HG02840 (cell line): Measurements from ENCODE around the gene PAX1.

ENCODE experiments used
- ATAC-seq: cut with Tn5 transposase; IDR thresholded peaks from one replicate; pipeline ENCODE4 v1.9.1; 2021; ENCODE audit warnings: mild to moderate bottlenecking, moderate library complexity, moderate number of reproducible peaks; ENCODE audit not compliant: unreplicated experiment, low FRiP score

PAX1 gene

DNA sequence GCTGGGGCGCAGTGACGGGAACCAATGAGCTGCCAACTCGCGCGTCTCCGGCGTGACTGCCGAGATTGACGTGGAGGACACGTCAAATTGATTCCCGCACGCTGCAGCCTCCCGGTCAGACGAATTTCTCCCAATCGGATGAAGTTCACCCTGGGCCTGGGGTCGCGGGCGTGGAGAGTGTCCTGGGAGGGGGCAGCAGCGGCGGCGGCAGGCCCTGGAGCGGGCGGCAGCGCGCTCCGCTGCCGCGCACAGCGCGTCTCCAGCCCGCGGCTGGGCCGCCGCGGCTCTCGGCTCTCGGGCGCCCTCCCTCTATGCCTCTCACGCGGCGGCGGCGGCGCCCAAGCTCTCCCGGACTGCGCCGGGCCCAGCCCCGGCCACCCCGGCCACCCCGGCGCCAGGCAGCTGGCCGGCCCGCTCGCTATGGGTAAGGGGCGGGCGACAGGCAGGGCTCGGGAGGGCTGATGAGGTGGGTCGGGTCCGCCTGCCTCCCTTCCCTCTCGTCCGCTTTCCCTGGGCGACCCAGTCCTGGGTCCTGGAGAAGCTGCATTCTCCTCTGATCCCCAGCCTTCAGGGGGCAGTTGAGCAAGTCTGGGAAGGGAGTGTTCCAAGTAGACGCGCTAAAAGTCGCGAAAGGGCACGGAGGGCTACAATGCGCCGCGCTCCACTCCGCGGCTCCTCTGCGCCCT is at the start of gene PAX1:
TSS of gene PAX1 (plus strand) at position 90 of the 686 bp plus-strand sequence. CDS start at position 139, 49 bp downstream.
- ATAC-seq = no peak

DNA sequence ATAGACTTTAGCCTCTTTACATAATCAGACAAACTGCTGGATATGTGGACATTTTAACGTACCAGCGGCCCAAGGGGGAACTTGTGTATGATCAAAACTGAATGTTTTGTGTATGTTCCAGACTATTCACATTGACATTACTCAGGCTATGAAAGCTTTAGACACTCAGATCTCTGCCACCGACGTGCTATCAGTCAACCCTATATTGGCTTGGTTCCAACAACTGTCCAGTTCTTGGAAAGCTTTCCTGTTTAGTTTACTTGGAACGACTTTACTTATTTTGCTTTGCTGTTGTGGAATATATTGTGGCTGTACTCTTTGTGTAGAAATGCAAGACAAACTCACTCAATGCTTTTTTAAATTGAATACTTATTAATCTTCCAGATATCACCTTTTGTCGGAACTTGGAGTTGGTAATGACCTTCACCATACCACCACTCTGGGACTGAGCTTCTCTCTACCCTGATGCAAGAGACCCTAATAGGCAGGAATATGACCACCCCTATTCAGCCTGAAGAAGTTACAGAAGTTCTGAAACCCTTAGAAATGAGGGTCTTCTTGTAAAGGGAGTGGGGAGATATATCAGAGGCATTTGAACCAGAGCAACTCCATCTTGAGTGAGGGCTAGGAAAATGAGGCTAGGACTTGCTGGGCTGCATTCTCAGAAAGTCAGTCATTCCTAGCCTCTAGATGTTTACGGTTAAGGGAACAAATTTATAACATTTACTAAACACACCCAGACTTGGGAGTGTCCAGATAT is 49.0 kb upstream of the PAX1 start:
- ATAC-seq = no peak

DNA sequence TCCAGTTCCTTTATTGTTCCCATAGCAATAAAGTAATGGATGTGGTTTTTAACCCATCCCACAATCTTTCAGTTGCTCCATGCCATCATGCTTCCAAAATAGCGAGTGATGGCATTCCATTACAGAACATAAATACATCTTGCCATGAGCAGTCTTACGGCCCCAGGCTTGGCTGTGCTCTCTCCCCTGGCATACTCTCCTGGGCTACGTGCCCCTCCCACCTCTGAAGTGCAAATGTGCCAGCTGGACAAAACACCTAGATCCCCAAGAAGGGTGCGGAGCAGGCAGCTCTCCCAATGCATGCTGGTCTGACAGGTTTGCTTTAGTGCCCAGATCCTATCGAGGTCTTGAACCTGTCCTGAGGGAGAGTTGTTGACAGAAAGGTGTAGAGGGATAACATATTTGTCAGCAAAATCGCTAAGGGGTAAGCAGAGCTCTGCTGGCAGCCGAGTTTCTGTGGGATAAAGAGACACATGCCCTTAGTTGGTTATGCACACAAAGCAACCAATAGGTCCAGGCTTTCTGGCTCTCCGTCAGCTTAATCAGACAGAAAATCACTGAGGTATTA is 43.9 kb upstream of the PAX1 start:
- no peak for ATAC-seq

DNA sequence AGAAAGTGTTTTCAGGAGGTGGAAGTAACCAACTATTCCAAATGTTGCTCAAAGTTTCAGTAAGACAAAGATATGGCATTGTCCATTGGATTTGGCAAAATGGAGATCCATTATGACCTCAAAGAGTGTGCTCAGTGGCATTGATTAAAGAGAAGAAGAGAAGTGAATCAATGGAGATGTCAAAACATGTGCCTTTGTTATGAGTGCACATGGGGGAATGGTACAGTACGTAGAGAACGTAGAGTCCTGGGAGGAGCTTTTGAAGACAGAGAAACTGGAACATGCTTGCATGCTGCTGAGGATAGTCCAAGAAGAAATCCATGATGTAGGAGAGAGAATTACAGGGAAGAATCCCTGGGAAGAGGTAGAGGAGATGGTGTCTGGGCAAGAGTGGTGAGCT is 42.0 kb upstream of the PAX1 start:
- no peak for ATAC-seq

DNA sequence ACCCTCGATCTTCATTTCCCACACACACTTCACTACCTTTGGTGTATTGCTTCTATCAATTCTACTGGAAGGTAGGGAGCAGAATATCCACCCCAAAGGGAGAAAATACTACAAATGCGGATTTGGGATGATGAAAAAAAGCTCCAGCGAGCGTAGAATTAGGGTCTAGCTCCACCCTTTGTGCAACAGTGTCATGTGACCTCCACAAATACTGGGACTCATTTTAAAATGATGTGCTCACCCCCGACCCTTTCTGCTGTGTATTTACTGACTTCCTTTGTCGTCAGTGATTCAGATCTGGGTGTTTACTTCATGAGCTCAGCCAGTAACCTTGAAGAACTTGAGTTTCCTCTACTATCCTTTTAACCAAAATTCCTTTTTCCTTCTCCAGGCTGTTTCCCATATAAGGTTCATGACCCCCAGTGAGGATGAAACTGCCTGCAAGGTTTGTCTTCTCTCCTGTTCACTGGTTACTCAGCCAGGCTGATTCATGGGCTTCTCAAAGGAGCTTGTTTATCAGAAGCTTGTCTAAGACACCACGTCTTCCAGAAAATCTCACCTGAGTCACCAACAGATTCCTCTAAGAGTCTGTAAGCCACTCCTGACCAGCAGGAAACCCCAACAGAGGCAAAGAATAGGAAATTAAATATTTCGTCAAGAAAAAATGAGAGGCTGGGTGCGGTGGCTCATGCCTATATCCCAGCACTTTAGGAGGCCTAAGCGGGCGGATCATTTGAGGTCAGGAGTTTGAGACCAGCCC is 39.6 kb upstream of the PAX1 start:
- no peak for ATAC-seq

DNA sequence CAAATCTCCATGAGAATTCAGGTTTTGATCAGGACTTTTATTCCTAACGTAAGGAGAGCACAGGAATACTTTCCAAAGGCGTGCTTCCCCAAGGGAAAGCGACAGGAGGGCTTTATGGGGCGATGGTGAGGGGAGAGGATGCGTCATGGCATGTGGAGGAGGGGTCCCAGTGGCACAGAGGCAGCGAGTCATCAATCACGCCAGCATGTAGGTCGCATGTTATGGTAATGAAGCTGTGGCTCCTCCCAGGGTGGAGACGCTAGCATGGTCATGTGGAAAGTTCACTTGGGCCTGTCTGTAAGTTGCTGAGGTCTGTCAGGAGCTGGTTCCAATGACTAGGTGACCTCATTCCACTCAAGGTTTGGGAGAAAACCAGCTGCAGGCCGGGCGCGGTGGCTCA is 35.3 kb upstream of the PAX1 start:
- no peak for ATAC-seq

DNA sequence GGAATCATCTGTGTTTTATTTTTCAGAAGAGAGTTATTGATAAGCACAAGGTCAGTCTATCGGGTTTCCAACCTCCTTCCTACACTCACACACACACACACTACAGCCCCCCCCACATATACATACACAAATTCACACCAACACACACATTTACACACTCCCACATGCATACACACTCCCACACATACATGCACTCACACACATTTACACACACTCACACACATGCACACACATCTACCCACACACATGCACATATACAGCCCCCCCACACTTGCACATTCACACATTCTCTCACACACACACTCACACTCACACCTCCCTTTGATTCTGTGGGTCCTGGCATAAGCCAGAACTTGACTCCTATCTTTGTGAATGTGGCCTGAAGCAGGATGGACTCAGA is 34.5 kb upstream of the PAX1 start:
- ATAC-seq = no peak

DNA sequence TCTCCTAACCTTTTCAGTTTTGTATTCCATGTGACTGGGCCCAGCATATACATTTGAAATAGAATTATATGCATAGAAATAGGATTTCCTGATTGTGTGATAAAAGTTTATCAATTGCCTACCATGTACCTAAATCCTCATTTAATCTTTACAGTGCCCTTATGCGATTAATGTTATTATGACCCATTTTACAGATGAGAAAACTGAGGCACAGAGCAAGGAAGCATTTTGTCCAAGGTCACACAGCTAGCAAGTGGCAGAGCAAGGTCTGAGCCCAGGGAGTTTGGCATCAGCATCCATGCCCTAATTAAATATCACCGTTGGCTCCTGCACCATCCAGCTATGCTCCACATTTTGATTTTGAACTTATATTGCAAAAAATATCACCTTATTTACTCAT is 28.2 kb upstream of the PAX1 start:
- ATAC-seq = no peak

DNA sequence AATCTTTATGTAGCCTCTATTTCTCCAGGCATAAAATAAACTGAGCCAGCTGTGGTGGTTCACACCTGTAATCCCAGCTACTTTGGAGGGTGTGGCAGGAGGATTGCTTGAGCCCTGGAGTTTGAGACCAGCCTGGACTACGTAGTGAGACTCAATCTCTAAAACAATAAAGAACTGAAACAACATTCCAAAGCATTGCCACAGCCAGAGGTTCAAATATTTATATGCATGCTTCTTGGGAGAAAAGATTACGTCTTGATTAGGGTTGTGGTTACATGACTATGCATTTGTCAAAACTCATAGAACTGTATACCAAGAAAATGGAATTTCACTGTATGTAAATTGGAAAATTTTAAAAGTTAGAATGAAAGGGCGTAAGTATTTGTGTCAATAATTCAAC is 27.7 kb upstream of the PAX1 start:
- ATAC-seq = no peak

DNA sequence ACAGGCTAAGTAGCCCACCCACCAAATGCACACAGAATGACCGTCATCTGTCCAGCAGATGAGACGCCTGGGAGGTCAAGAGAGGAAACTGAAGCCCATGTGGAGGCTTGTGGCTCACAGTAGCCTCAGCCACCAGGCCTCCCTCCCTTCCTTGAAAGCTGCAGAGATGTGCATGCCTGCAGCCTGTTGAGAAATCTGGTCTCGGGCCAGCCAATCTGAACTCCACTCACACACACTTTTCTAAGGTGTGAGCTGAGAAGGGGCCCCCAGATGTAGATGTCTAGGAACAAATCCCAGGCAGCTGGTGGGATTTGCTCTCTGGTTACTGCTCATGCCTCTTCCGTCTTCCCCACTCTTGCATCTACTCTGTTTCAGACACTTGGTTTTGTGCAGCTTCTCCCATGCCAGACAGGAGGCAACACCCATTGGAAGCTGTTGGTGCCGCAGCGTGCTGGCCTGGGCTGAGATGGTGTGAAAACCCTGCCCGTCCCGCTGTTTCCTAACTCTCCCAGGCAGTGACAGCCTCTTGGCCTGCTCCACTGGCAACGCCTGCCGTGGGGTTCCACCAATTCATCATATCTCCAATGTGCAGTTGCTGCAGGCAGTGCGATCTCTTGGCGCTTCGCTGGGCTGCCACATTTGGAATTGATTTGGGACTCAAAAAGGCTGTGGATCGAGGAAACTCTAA is 24.1 kb upstream of the PAX1 start:
- ATAC-seq = no peak

DNA sequence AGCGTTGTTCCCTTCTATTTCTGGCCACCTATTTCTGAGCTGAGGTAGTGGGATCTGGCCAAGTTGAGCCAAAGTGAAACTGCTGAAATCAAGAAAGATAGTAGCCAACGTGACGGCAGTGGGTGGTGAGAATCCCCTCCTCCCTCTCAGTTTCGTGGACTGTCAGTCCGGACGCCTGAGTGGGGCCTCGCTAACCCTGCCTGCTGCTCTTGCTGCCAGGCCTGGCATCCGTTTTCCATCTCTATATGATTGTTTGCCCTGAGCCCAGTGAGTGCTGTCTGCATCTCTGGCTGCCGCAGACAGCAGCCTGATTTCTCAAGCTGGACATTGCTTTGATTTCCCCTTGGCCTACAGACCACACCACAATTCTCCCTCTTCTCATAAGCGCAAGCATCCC is 23.5 kb upstream of the PAX1 start:
- no peak for ATAC-seq

DNA sequence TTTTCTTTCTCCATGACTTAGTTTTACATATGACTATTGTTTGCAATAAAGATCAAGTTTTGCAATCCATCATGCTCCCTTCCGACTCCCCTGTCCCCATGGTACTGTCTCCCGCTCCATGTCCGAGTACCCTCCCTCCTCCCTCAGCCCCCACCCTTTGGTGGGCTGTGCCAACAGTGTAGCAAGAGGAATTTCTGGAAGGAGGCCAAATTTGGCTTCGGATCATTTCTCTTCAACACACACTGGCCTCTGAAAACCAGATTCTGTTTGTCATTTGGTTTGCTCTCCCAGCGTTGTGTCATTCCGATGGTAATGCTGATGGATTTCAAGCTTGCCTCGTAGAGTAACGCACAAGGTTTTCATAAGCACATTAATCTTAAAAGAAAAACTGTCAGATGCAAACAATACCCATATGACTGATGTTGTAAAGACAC is 22.9 kb upstream of the PAX1 start:
- no peak for ATAC-seq

DNA sequence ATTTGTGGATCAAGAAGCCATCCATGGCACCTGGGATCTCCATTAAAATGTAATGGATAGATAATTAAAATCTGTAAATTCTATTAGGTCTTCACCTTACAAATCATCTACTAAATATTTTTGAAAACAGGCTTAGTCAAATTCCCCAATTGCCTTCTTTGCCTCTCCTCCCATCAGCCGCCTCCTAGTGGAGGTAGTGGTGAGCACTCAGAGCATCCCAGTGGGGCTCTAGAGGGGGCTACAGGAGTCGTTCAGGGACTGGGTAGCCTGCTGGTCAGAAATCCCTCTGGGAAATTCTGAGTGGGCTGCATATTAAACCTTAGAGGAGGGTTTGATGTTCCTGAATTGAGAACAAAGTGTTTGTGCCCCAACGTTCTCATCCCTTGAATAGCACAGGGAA is 20.8 kb upstream of the PAX1 start:
- ATAC-seq = no peak

DNA sequence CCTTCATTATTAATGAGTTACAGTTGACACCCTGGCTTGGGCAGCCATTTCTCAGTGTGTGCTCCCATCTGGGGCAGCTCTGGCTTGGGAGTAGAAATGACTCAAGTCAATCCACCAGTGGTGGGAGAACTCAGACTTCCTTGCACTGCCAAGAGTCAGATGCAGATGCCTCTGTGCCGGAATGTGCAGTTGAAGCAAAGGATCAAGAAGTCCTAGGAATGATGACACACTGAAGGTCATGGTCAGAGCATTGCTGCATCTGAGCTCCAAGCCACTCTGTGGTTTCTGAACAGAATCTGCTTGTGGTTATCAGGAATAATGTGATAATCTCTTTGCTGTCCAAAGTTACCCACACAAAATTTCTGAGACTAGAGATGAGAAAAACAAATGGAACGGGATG is 19.5 kb upstream of the PAX1 start:
- no peak for ATAC-seq

DNA sequence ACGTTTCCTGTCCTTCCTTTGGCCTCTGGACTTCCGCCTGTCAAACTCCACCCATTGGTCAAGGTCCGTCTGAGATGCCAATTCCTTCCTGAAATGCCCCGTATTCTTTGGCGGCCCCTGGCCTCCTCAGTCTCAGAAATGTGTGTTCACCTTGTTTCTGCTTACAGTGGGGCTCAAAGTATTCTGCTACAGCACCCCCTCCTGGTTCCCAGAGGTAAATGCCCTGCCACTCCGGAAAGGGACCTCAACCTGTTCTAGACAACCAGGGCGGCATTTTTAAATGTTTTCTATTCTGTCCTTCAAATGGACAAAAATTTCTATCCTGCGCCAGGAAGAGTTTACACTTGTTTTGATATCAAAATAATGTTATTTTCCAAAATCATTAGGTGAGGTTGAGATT is 12.1 kb upstream of the PAX1 start:
- ATAC-seq = no peak

DNA sequence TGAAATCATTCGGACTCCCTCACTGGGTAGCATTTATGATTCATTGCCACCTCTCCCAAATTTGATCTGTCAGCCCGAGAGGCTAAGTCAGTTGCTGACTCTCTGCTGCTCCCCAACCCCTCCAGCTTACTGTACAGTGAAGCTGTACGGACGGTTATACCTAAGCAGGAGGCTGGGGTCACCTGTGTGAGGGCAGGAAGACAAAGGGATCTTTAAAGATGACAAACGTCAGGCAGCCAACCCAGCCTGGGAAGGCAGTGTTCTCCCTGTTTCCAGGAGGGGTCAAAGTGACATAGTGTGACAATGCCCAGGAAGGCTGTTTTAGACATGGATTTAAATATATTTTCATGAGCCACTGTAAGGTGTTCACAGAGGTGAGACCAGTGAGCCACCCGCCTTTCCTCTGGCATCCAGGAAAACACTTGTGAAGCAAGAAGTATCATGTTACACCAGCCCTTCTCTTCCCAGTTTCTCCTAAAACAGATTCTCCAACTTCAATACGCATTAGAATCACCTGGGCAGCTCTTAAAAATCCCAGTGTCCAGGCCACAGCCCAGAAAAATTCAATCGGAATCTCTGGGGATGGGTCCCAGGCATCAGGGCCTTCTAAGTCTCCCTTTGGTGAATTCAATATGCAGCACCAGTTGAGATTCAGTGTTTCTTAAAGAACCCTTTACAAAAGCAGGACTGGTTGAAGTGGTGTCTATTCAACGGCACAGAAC is 6.8 kb upstream of the PAX1 start:
- ATAC-seq = no peak

DNA sequence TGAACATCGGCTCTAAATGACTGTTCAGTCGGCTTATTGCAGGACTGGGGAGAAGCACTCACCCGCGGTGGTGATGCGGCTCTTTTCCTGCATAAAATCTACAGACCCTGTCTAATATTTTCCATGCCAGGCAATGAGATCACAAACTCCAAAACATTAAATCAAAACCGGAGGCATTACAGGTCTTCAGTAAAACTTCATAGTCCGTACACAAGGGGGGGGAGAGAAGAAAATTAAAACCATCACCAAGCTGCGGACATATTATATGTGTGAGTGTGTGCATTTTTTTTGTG is 6.3 kb upstream of the PAX1 start:
- no peak for ATAC-seq

DNA sequence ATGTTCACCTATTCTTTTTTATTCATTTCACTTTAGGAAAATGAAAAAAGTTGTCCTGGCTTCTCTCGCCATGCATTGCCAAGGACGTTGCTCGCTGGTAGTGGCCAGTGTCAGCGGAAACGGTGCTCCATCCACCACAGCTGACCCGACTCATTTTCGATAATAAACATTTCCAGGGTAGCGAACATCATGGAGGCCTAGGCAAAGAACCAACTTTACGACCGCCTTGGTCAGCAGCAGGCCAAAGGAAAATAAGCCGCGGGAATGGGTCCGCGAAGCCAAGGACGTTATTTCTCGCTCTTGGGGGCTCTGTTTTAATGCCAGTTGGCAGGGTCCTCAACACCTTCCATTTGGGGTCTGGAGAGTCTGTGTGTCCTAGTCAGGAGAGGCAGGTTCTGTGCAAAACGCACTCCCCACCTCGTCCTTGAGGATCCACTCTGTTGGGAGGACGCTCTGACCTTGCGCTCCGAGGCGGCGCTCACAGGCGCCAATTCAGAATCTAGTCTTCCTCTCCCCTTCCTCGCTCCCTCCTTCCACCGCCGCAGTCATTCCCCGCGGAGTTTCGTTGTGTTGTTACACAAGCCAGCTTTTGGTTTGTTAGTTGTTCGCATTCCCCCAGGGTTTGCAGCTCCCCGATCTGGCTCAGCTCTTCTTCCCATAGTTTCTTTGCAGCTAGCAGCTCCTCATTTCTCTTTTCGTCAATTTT is 4.1 kb upstream of the PAX1 start:
- no peak for ATAC-seq

DNA sequence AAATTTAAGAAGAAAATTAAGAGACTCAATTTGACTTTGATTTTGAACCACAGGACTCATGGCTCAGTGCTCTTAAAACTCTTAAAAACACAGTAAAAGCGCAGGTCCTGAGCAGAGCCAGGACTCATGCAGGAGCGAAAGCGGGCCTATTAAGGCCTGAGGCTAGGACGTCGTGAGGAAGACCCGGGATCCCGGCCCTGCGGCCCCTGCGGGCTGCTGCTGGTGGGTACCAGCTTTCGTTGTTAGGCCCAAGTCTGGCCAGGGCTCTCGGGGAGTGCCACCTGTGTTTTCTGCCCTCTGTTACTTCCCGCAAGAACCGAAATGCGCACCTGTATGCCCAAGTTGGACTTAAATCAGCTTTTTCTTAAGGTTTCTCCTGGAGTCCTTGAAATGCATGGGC is 3.4 kb upstream of the PAX1 start:
- ATAC-seq = no peak
